ENCODE results near the gene CEP85.
"Not testable (repeated sequence)": the region's sequence is repeated elsewhere in the genome, so short reads cannot be mapped to it uniquely, and the experiment has no call there.

CEP85 gene

GRCh38 chr1:26291433-26291832 lies 57.4 kb downstream of the CEP85 start:
- FAIRE-seq: no peak

GRCh38 chr1:26291939-26292338 lies 57.9 kb downstream of the CEP85 start:
- no peak for FAIRE-seq

- FAIRE-seq: not testable (repeated sequence)
These were observed 58.7 kb downstream of the CEP85 start for GRCh38 chr1:26292735-26293134.

GRCh38 chr1:26293911-26294463 lies 60.0 kb downstream of the CEP85 start:
- no peak for FAIRE-seq

GRCh38 chr1:26295194-26296138 lies 61.5 kb downstream of the CEP85 start:
- no peak for FAIRE-seq

- no peak for FAIRE-seq
These were observed 62.5 kb downstream of the CEP85 start for GRCh38 chr1:26296340-26297056.

DNA sequence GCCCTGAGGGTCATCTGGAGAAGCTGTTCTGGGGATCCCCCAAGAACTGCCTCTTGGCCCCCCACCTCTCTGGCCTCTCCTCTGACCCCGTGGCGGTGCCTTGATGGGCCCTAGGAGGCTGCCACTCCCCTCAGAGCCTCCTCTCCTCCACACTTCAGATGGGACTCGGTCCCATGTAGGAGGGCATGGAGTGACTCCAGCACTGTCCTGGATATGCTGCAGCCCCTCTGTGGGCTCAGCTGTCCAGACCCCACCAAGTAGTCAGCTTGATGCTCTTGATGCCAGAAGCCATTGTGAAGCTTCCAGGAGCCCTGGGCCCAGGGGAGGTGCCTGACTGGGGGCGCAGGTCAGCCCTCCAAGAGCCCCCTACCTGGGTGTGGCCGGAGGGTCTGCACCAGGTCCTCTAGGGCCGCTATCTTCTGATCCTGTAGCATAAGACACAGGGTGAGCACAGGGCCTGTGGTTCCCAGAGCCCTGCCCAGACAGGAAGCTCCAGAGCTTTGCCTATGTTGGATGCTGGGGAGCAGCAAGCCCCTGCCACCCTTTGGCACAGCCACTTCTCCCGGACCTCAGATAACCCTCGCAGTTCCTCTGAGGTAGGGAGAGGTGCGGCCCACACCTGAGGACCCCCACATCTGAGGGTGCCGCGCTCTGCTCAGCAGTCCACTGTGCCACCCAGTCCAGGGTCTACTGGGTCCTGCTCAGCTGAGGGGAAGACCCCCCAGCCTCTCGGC lies 63.2 kb downstream of the CEP85 start:
- FAIRE-seq: no peak

DNA sequence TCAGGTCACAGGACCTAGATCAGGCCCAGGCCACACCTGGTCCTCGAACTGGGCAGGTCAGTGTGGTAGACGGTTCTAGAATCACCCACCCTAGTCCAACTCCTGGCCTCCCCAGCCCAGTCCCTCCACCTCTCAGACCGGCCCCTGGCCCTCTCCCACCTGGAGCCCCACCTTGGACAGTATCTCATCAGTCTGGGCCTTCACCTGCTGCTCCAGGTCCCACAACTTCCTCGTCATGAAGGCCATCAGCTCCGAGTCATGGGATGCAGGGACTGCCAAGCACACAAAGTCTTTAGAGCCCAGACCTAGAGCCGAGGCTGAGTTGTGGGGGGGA lies 63.8 kb downstream of the CEP85 start:
- no peak for FAIRE-seq

DNA sequence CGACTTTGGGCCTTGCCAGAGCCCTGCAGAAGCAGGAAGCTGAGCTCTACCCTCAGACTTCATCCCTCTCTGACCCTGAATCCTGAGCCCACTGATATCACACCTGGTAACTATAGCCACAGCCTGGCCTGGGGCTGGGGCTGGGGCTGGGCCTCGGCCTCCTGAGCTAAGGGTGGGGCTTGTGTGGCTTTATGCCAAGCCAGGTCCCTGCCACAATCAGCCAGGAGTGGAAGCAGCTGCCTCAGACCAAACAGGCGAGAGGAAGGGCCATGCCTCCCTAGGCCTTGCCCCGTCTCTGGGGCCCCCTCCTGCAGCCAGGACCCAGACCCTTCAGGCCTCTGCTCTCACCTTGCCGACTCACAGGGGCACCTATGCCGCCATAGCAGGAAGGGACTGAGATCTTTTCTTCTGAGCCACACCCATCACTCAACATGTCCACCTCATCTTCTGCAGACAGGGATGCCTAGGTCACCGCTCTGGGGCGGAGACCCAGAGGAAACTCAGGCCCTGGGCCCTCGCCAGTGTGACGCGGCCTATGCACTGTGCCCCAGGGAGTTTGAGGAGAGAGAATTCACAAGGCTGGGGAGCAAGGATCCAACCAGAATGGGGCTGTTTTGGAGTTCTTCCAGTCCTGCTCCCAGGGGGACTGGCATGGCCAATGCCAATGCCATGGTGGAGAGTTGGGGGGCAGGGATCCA lies 66.7 kb downstream of the CEP85 start:
- no peak for FAIRE-seq

GRCh38 chr1:26302733-26303405 lies 68.9 kb downstream of the CEP85 start:
- no peak for FAIRE-seq

DNA sequence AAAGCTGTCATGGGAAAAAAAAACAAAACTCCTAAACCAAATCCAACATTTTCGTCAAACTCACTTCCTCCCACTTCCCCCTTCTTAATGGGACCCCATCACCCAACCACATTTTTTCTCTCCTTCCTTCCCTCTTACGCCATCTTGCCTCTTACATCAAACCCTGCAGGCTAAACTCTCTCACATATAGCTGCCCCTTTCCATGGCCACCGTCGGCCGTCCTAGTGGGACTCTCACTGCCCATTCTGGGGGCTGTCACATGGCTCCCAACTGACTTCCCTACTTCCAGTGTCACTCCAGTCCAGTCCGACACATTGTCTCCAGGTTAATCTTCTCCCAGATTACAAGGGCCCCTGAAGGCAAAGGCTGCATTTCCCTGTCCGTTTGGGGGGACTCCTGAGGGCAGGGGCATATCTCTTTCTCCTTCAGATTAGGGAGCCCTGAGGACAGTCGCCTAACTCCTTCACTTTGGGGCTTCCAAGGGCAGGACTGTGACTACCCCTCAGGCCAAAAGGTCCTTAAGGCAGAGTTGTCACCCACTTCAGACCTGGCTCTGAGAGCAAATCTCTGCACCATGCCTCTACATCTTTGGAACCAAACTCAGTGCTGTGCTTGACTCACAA lies 71.8 kb downstream of the CEP85 start:
- no peak for FAIRE-seq

DNA sequence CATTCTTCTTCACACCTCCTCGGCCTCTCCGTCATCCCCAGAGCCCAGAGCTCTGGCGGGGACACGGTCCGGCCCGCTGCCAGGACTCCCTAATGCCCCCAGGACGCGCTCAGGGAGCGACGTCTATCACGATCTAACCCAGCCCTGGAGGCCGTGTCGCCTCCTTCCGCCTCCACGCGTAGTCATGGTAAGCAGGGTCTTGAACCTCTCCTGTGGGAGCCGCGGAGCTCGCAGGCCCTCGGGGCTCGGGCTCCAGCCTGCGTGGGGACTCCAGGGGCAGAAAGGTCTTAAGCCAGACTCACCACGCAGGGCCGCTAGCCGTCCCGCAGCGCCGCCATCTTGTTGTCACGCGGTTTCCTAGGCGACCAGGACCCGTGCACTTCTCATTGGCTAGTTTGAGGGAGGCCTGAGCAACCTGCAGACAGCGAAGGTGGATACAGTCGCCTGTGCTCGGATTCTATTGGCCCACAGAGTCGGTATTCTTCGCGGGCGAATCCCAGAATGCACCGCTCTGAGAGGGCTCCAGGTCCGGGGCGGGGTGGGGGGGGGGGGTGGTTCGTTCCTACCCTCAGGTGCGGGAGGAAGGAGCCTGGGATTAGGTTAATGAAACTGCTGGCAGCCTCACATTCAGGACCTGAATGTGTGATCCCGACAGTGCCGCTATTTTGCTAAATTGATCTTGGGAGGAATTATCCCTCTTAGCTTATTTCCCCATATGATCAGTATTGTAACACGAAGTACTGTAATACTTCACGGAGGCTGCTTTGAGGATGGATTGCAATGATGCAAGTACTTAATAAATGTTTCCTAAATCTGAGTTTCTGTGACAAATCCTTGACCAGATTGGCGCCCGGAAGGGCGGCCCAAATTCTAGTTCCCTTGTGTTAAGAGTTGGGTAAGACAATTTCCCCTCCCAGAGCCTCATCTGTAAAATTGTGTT lies 72.6 kb downstream of the CEP85 start, which contains the start of gene UBXN11:
Gene UBXN11, minus strand, starts transcription at position 347 of the 940 bp plus-strand sequence. CDS start 3,753 bp downstream, outside the sequence.
- FAIRE-seq: peak; percentile 68

DNA sequence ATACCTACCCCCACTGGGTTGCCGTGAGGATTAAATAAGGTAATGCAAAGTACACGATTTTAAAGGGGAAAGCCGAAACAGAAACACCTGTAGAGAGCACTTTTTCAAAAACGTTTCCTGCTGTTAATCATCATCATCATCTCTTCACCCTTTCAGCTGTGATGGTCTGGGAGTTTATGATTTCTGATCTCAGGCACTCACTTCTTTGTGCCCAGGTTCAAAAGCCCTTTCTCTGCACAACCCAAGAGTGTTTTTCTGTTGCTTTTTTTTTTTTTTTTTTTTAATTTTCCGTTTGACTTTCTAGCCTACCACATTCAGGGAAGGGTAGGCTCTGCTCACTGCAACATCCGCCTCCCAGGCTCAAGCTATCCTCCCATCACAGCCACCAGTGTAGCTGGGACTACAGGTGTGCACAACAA lies 73.4 kb downstream of the CEP85 start:
- FAIRE-seq: no peak

- FAIRE-seq: not testable (repeated sequence)
These were observed 74.2 kb downstream of the CEP85 start for GRCh38 chr1:26307966-26308899.

GRCh38 chr1:26314501-26314900 lies 80.5 kb downstream of the CEP85 start:
- FAIRE-seq: no peak

DNA sequence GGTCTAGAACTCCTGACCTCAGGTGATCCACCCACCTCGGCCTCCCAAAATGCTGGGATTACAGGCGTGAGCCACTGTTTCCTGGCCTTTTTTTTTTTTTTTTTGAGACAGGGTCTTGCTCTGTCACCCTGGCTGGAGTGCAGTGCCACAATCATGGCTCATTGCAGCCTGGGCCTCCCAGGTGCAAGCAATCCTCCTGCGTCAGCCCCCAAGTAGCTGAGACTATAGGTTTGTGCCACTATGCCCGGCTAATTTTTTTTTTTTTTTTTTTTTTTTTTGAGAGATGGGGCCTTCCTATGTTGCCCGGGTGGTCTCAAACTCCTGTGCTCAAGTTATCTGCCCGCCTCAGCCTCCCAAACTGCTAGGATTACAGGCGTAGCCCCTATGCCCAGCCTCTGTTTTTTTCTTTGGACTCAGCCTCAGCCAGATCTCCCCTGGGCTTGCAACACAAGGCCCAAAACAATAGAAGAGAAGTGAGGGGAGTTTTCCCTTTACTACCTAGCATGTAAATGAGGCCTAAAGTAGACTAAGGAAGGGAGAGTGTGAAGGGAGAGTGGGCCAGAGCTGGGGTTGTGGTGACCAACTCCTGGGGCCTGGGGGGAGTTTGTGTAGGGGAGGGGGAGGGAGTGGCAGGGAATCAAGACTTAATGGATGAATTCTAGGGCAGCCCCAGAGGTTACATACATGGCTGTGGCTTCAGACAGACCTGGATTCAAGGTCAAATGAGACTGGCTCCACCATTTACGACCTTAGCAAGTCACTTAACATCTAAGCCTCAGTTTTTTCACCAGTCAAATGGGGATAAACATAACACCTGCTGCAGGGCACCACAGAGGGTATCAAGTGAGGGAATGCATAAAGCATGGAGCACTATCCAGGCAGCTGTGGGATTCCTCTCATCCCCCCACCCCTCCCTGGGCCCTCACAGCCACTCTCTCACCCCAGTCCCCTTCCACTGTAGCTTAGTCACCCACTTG lies 82.2 kb downstream of the CEP85 start:
- no peak for FAIRE-seq

DNA sequence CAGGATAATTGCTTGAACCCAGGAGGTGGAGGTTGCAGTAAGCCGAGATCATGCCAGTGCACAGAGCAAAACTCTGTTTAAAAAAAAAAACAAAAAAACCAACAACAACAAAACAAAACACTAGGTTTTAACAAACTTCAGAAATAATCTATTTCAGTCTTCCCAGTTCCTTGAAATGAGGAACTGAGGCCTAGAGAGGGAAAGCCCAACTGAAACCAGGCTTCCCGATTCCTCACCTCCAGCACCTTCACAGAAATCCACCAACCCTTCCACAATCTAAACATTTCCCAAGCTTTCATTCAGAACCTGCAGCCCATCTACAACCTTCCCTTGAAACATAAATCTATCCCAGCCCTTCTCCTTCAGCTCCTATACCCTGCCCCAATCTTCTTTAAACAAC lies 83.1 kb downstream of the CEP85 start:
- no peak for FAIRE-seq

Measured in A204.1 (cell line).